SK-N-SH (cell line): ENCODE results near the gene CFAP206.

Experiments
- CTCF ChIP-seq: fragments of 200-600 bp; sonication (generic); IDR thresholded peaks from 2 replicates; pipeline ENCODE4 v1.6.1; 2017; ENCODE audit warnings: antibody characterized with exemption, mild to moderate bottlenecking, moderate library complexity
- FOSL2 ChIP-seq: IDR thresholded peaks from 2 replicates; pipeline ENCODE4 v1.4.0; 2012; ENCODE audit warnings: low read depth, mild to moderate bottlenecking, moderate library complexity, borderline replicate concordance
- GABPA ChIP-seq: IDR thresholded peaks from 2 replicates; pipeline ENCODE4 v1.4.0; 2012; ENCODE audit warnings: low read depth, mild to moderate bottlenecking
- MAX ChIP-seq: IDR thresholded peaks from 2 replicates; pipeline ENCODE4 v1.4.0; 2012; ENCODE audit warnings: low read depth
- MXI1 ChIP-seq: IDR thresholded peaks from 2 replicates; pipeline ENCODE4 v1.6.1; 2012; ENCODE audit warnings: mild to moderate bottlenecking, low read depth, low read length, improper control_type of control experiment
- NFIC ChIP-seq: IDR thresholded peaks from 2 replicates; pipeline ENCODE4 v1.4.0; 2012; ENCODE audit warnings: borderline replicate concordance
- PBX3 ChIP-seq: IDR thresholded peaks from 2 replicates; pipeline ENCODE4; 2012
- POLR2AphosphoS5 ChIP-seq: IDR thresholded peaks from 2 replicates; pipeline ENCODE4 v1.6.1; 2012; ENCODE audit warnings: low read depth, low read length
- RFX5 ChIP-seq: IDR thresholded peaks from 2 replicates; pipeline ENCODE4 v1.6.1; 2012; ENCODE audit warnings: mild to moderate bottlenecking, improper control_type of control experiment, low read length
- TAF1 ChIP-seq: IDR thresholded peaks from 2 replicates; pipeline ENCODE4 v1.6.1; 2012; ENCODE audit warnings: low read depth, mild to moderate bottlenecking, low read length, moderate library complexity, borderline replicate concordance
- TCF12 ChIP-seq: IDR thresholded peaks from 2 replicates; pipeline ENCODE4 v1.4.0; 2012
- TEAD4 ChIP-seq: IDR thresholded peaks from 2 replicates; pipeline ENCODE4 v1.4.0; 2012; ENCODE audit warnings: mild to moderate bottlenecking, borderline replicate concordance; ENCODE audit not compliant: insufficient read depth
- YY1 ChIP-seq: IDR thresholded peaks from 2 replicates; pipeline ENCODE4 v1.4.0; 2012; ENCODE audit warnings: low read depth, mild to moderate bottlenecking

GRCh38 chr6:87401832-87402231, 5.9 kb upstream of the CFAP206 start:
- TF ChIP-seq TCF12 (no peak), PBX3 (no peak), POLR2AphosphoS5 (no peak), CTCF (no peak), MXI1 (no peak), GABPA (no peak), MAX (no peak), YY1 (no peak), TAF1 (no peak), NFIC (no peak), FOSL2 (no peak), RFX5 (no peak), TEAD4 (no peak)
